ENCODE measurements around the gene USP48. TPM values are rescaled to one million over a fixed set of nuclear protein-coding genes. Genes with fewer than 3 reads are reported as not detected.
A peak's percentile ranks its signal among the peaks of the same experiment; 100 is the strongest.

Gene USP48
- total and polyA plus RNA-seq, 2 of the 4 experiments (the other 2 are of a cell fraction) = 24.7 to 25.0 TPM

DNA sequence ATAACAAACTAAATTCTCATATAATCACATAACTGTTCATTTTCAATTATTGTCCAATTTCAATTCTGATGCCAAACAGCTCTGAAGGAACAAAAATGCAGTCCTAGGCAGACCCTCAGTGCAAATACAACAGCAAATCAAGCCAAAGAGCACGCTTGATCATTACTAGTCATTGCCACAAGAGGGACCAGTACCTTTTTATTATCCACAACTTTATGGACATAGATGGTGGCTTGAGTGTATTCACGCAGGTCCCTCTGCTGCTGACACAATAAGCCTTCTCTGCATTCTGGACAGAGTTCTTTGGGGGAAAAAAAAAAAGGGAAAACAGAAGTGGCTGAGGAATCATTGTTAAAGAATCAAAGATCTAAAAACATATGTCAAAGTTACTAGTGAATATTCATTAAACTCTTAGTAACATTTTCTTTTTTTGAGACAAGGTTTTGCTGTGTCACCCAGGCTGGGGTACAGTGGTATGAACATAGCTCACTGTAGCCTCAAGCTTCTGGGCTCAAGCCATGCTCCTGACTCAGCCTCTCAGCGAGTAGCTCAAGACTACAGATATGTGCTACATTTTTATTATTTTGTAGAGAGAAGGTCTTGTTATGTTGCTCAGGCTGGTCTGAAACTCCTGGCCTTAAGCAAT is 79.5 kb downstream of the USP48 start:
- no peak overlapping the region for H3K27ac ChIP-seq (ENCODE audit: insufficient read depth, low read length)
- H3K36me3 ChIP-seq (ENCODE audit: control insufficient read depth, insufficient read depth, low read length) = peaks cover 20% of the 10 kb centered on the region
- peaks cover 7% of the 10 kb centered on the region; the same call in 1 of the 2 replicates for H4K20me1 ChIP-seq (ENCODE audit: insufficient read depth, low read length)
- ChIA-PET POLR2A (ENCODE audit: unreplicated experiment) (no interaction called here), CTCF (interaction anchor here (0.7 to 0.8 kb wide), 2 partner anchors 20 to 414 kb away, joined by 4 to 8 read pairs; no protein-coding TSS in a partner anchor)
- peak; percentile 88 for DNase-seq
- H3K18ac ChIP-seq (ENCODE audit: low read depth, low read length) = peak overlapping the region; percentile 33; the same call in 1 of the 2 replicates
- peak; percentile 89 for ATAC-seq (ENCODE audit: low read depth)
- no peak overlapping the region for H4K91ac ChIP-seq (ENCODE audit: insufficient read depth, low read depth, low read length)
- dilution Hi-C loops (cut with HindIII; ENCODE audit: low sequenced_read_pairs, unreplicated experiment) (no loop called here), intact Hi-C loops (cut with micrococcal nuclease) (loop anchor here (10.0 kb wide), 1 partner anchor 261 kb away; no protein-coding TSS in a partner anchor), in situ Hi-C loops (cut with MboI; ENCODE audit: low sequenced_read_pairs) (loop anchor here (25.0 kb wide), 1 partner anchor 259 kb away; no protein-coding TSS in a partner anchor)
- H4K5ac ChIP-seq (ENCODE audit: low read depth, low read length) = no peak overlapping the region; the same call in 1 of the 2 replicates
- no peak overlapping the region for H2BK120ac ChIP-seq (ENCODE audit: low read depth, low read length)
- H3K27me3 ChIP-seq (ENCODE audit: control insufficient read depth, insufficient read depth, low read length) = no peaks in the 10 kb centered on the region
- H3K4me1 ChIP-seq (ENCODE audit: control insufficient read depth, insufficient read depth, low read length) = peaks cover 10% of the 10 kb centered on the region
- H3K4ac ChIP-seq (ENCODE audit: low read depth, low read length) = no peak overlapping the region
- TF ChIP-seq NFE2L2 (IDR thresholded peaks at IDR 0.05; ENCODE audit: low read depth, low read length) (peak; percentile 89), FOS (IDR thresholded peaks at IDR 0.05; ENCODE audit: low read depth, low read length) (no peak), BHLHE40 (IDR thresholded peaks at IDR 0.05; ENCODE audit: low read depth, low read length) (no peak), MAFK (IDR thresholded peaks at IDR 0.05; ENCODE audit: low read depth, low read length) (peak; percentile 61), SMC3 (IDR thresholded peaks at IDR 0.05; ENCODE audit: low read depth, low read length) (peak; percentile 36), RAD21 (IDR thresholded peaks at IDR 0.05; ENCODE audit: low read length) (peak; percentile 27)
- TF ChIP-seq, protein P1, sequence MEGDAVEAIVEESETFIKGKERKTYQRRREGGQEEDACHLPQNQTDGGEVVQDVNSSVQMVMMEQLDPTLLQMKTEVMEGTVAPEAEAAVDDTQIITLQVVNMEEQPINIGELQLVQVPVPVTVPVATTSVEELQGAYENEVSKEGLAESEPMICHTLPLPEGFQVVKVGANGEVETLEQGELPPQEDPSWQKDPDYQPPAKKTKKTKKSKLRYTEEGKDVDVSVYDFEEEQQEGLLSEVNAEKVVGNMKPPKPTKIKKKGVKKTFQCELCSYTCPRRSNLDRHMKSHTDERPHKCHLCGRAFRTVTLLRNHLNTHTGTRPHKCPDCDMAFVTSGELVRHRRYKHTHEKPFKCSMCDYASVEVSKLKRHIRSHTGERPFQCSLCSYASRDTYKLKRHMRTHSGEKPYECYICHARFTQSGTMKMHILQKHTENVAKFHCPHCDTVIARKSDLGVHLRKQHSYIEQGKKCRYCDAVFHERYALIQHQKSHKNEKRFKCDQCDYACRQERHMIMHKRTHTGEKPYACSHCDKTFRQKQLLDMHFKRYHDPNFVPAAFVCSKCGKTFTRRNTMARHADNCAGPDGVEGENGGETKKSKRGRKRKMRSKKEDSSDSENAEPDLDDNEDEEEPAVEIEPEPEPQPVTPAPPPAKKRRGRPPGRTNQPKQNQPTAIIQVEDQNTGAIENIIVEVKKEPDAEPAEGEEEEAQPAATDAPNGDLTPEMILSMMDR (conservative IDR thresholded peaks at IDR 0.05; ENCODE audit: low read depth, low read length) = peak; percentile 40
- no peak overlapping the region for H2AK5ac ChIP-seq (ENCODE audit: low read depth, low read length)
- H2BK20ac ChIP-seq (ENCODE audit: low read depth, low read length) = no peak overlapping the region
- H3K9ac ChIP-seq (ENCODE audit: low read depth, low read length) = no peak overlapping the region
- no peak overlapping the region for H3K4me2 ChIP-seq (ENCODE audit: low read depth, low read length)
- H2BK5ac ChIP-seq (ENCODE audit: low read depth, low read length, poor library complexity, severe bottlenecking) = peak overlapping the region; percentile 79
- no CpG with 5 or more reads among the region's 3 CpGs for WGBS, 2 experiments (ENCODE audit: extremely low coverage in 2 of 2, insufficient read length in 1 of 2)
- H3K23ac ChIP-seq (ENCODE audit: low read depth, low read length) = no peak overlapping the region
- no peak overlapping the region for H2AFZ ChIP-seq (replicated peaks; ENCODE audit: low read length, poor library complexity)
- no peaks in the 10 kb centered on the region for H3K9me3 ChIP-seq (ENCODE audit: control insufficient read depth, insufficient read depth, low read length)
- no peak overlapping the region for H2BK15ac ChIP-seq (ENCODE audit: low read depth, low read length)
- peaks cover 4% of the 10 kb centered on the region; the same call in 1 of the 2 replicates for H3K9me1 ChIP-seq (ENCODE audit: insufficient read depth, low read length)
- no TSS peak for BruUV-seq (replicated peaks)
- H3K4me3 ChIP-seq (ENCODE audit: insufficient read depth, low read depth, low read length) = no peak overlapping the region
- H3K79me1 ChIP-seq (ENCODE audit: low read depth in 1 of 2, low read length in 2 of 2) = peaks cover 11 to 52% of the 10 kb centered on the region in 2 experiments; a peak in 3 of 4 replicates
- no peak overlapping the region for H2AK9ac ChIP-seq (replicated peaks; ENCODE audit: low read depth, low read length, poor library complexity)
- H3K14ac ChIP-seq (replicated peaks; ENCODE audit: low read depth, low read length) = no peak overlapping the region
- no peak overlapping the region for H3K56ac ChIP-seq (ENCODE audit: extremely low read depth, insufficient read depth, low read length)
- H4K8ac ChIP-seq (ENCODE audit: low read depth in 2 of 2, low read length in 2 of 2) = no peak overlapping the region

Measured in IMR-90 (cell line).